Activated CD8-positive, alpha-beta memory T cell treated with anti-CD3 and anti-CD28 coated beads, Interleukin-2, amount 50 U/mL, for 1 hour (primary cell): ENCODE results near the gene RXRA.
A peak's percentile ranks its signal among the peaks of the same experiment; 100 is the strongest.

Source experiments
- DNase-seq: peaks from one replicate; pipeline ENCODE4 v3.0.0-alpha.2; 2020; ENCODE audit errors: extremely low read depth

RXRA gene

DNA sequence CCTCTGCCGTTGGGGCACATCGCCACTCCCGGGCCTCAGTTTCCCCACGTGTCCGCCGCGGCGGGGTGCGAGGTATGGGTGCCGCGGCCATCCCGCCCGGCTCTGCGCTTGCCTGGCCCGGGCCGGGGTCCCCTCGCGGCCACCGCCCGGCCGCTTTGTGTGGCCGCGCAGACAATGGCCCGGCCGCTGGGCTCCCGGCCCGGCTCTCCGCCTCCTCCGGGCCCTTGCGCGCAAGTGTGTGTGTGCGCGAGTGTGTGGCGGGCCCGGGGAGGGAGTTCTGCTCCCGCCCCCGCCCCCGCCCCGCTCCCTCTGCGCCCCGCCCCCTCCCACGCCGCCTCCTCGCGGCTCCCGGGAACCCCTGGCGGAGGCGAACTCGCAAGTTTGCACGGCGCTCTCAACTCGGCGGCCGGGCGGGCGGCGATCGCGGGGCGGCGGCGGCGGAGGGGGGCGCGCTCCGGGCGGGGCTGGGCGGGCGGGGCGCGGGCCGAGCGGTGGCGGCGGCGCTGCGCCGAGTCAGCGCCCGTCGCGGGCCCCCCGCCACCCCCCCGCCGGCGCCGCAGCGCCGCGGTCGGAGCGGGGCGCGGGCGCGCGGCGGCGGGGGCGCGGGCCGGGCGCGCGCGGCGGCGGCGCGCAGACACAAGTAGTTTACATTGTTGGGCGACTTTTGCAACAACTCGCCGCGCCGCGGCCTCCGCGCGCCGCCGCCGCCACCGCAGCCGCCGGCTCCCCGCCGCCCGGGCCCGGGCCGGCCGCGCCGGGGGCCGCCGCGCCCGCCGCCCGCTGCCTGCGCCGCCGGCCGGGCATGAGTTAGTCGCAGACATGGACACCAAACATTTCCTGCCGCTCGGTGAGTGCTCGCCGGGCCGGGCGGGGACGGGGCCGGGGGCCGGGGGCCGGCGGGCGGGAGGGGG is at the start of gene RXRA:
TSS of gene RXRA (plus strand) at position 643 of the 911 bp plus-strand sequence. CDS start at position 820, 177 bp downstream.
- DNase-seq, result peak; percentile 41

DNA sequence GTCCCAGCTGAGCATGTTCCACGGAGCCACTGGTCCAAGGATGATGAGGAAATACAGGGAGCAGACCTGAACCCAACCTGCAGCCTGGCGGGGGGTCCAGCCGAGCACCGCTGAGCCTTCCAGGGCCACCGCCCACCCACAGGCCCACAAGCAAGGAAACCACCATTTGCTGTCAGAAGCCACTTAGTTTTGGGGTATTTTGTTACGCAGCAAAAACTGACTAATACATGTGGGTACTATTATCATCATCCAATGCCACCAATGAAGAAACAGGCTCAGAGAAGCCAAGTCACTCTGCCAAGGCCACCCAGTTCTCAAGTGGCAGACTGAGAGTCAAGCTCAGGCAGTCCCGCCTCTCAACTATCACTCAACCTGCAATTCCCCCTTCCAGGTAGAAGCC is 48.0 kb upstream of the RXRA start:
- no peak for DNase-seq

DNA sequence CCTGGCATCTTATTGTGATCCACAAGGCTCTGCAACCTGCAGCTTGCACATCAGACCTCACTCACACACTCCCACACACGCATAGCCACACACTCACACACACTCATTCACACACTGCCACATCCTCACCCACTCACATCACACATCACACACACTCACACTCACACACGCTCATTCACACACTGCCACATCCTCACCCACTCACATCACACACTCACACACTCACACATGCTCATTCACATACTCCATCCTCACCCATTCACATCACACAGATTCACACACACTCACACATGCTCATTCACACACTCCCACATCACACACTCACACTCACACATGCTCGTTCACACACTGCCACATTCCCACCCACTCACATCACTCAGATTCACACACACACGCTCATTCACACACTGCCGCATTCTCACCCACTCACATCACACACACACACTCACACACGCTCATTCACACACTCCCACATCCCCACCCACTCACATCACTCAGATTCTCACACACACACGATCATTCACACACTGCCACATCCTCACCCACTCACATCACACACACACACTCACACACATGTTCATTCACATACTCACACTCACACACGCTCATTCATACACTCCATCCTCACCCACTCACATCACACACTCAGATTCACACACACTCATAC is 47.1 kb upstream of the RXRA start:
- DNase-seq, result no peak

DNA sequence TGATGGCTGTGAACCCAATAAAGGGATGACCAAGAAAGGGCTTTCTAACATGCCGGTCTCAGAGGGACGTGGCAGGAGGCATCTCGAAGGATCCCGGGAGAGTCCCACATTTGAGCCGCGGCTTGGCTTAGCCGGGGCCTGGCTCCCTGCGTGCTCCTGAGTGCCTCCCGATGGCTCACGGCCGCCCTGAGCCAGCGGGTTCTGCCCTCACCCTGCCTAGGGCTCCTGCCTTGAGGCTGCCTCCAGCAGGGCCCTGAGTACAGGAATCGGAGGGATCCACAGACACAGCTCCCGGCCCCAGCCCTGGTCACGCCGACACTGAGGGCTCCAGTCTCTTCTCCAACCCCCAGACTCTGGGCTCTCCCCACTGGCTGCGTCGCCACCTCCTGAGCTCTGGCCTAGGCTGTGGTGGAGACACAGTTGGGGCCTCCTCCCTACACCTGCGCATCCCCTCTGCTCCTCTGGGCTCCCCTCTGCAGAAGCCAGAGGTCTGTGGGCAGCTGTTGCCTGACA is 44.1 kb upstream of the RXRA start:
- DNase-seq, result no peak

DNA sequence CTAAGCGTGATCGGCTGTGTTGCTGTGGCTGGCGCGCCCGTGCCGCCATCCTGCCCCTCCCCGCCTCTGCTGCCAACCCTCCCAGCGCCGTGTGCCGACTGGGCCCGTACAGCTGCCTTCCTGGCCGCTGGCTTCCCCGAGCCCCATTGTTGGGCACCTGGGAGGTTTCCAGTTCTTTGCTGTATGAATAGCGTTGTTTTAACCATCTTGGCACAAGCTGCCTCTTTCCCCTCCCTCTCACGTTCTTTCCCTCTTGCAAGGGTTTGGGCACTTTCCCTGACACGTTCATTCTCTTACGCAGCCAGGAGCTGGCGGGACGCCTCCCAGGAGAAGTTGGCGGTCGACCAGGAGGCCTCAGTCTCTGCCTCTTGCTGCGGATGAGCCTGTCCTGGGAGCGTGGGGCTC is 43.1 kb upstream of the RXRA start:
- no peak for DNase-seq

DNA sequence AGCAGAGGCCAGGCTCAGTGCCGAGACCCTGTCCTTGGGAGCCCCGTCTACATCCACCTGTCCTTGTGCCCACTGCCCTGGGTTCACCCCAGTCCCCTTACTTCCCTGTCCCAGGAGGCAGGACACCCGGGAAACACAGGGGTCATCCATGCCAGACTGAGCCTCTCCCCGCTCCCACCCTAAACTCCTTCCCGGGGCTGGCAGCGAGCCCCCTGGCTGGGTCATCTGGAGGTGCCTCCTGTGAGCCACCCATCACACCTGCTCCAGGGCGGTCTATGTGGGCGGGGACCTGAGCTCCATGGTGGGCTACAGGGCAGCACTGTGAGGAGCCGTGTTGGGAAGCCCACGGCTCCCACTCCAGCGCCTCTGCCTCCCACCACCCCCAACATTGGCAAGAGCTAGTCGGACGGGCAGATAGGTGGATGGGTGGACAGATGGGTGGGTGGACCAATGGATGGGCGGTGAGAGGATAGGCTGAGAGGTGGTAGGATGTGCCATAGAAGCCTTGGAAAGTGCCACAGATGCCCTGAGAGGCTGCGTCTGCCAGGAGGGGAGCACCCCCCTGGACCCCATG is 42.5 kb upstream of the RXRA start:
- no peak for DNase-seq

DNA sequence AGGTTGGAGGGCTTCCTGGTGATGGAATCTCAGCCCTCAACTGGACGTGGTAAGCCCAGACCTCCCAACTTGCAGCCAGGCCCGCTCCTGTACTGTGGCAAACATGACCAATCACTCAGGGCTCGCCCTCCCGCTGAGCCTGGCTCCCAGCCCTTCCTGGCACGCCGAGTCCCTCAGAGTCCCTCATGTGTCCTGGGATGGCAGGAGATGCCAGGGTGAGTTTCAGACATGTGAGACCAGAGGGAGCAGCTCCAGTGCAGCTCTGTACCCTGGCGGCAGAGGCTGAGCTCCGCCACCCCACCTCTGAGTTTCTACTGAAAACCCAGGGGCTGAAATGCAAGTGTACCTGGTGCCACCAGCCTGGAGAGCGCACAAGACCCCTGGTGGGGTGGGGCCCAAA is 42.0 kb upstream of the RXRA start:
- no peak for DNase-seq

DNA sequence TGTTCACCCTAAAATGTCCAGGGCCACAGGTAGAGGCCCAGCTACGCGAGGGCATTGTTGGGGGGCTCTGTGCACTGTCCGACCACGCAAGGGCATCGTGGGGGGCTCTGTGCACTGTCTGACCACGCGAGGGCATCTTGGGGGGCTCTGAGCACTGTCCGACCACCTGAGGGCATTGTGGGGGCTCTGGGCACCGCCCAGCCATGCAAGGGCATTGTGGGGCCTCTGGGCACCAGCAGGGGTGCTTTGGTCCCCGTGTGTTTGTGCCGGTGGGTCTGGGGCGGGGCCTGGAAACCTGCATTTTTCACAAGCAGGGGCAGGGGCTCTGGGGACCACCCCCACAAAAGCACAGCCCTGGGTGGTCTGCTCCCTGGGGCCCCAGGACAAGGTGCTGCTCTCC is 41.5 kb upstream of the RXRA start:
- no peak for DNase-seq

DNA sequence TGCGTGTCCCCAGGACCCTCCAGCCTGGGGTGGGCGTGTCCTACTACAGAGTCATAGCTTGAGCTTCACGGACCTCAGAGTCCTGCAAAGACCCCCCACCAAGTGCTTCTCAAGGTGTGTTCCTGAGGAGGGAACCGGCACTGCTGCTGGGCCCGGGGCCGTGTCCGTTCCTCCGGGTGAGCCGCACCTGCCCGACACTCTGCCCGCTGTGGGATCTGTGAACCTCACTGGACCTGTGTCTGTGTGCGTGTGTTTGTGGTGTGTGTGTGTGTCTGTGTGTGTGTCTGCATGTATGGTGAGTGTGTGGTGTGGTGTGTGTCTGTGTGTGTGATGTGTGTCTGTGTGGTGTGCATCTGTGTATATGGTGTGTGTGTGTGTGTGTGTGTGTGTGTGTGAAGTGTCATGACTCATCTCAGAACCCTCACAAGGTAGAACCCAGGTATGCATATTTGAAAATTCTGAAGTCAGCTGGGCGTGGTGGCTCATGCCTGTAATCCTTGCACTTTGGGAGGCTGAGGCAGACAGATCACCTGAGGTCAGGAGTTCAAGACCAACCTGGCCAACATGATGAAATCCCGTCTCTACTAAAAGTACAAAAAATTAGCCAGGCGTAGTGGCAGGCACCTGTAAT is 40.9 kb upstream of the RXRA start:
- DNase-seq, result no peak

DNA sequence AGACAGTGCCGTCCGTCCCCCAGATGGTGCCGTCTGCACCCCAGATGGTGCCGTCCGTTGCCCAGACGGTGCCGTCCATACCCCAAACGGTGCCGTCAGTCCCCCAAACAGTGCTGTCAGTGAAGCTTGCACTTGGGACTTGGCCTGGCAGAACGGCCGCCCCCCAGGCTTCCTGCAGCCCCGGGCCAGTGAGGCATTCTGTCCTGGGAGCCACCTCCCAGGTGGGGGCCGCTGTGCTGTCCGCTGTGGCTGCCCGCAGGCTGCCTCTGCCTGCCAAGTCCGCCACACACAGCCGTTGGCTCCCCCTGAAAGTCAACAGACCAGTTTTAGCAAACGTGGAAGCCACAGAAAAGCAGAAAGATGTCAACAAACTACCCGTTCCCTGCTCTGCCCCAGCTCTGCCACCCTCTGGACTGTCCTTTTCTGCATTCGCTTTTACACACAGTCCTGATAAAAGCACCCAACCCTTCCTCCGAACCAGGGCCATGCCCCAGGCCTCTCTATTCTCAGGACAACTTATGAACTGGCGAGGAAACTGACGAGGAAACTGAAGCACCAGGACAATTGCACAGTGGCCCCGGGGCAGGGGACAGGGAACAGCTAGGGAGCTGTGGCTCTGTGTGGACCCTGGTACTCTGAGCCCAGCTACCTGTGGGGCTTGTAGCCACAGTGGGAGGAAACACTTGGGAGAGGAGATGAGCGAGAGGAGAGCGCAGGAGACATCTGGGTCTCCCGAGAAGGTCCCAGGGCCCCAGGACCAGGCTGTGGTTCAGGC is 39.6 kb upstream of the RXRA start:
- no peak for DNase-seq

DNA sequence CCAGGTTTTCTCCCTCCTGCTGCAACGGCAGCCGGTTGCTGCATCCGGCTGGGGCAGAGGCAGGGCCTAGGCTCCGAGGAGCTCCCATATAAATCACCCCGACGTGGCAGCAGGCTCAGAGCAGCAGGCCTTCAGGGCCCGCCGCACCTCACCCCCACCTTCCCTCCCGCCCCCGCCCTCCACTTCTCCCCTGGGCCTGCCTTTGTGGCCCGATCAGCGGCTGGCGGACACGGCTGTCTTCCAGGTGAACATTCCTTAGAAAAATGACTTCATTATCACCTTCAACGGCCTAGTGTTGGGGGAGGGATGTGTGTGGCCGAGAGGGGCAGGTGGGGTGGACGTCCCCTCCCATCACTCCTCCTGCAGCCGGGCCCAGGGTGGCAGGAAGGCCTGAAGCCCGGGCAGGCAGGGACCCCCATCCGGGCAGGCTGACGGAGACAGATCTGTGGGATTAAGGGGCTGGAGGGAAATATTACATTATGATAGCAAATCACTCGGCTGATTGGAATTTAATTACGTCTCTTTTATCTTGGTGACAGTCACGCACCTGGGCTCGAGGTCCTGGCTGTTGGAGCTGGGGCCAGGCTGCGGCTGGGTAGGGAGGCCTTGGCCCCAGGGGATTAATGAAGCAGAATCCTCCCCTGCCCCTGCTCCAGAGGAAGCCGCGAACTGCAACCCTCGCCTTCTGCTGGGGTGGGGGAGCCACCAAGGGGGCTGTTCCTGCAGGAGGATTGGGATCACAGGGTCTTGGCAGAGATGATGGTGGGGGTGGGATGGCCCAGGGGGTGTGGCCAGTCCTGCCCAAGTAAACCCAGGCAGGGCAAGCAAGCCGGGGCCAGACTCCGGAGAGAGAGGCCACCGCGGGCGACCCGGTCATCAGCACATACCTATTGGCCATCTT is 38.4 kb upstream of the RXRA start:
- no peak for DNase-seq

DNA sequence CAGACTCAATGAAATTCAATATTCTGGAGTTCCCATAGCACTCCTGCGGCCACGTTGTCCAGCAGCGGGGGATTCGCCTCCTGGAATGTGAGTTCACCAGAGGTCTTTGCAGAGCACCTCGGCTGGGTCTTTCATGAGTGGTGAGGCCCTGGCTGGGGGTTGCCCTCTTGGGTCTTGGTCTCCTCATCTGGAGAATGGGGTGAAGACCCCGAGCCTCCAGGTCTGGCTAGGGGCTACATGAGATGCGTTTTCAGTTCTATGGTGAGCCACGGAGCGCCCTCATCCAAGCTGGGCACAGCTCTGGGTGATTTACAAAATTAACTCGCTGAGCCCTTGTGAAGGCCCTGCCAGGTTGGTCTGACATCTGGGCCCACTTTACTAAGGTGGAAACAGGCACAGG is 37.5 kb upstream of the RXRA start:
- no peak for DNase-seq

DNA sequence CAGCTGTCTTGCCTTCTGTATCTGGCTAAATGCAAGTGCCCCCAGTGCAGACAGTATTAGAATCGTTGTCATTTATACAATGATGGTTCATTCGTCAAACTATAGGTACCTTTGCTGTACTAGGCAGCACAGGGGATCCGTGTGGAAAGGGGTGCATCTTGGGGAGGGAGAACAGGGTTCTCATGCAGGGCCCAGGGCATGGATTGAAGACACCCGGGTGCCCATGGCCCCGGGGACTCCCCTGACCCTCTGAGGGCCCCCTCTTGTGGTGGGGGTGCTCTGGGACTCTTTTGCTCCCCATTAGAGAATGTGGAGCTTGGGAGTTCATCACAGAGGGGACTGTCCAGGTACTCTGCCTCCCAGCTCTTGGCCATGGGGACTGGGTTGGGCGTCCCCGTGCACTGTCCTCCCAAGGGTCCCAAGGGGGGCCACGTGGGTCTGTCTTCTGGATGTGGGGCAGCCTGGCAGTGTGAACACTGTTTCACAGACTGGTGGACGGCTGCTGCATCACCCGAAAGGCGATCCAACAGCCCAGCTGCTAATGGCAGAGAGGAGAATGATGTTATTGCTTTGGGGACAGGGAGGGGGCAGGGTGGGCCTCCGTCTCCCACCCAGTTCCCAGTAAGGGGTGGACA is 36.9 kb upstream of the RXRA start:
- DNase-seq, result no peak

DNA sequence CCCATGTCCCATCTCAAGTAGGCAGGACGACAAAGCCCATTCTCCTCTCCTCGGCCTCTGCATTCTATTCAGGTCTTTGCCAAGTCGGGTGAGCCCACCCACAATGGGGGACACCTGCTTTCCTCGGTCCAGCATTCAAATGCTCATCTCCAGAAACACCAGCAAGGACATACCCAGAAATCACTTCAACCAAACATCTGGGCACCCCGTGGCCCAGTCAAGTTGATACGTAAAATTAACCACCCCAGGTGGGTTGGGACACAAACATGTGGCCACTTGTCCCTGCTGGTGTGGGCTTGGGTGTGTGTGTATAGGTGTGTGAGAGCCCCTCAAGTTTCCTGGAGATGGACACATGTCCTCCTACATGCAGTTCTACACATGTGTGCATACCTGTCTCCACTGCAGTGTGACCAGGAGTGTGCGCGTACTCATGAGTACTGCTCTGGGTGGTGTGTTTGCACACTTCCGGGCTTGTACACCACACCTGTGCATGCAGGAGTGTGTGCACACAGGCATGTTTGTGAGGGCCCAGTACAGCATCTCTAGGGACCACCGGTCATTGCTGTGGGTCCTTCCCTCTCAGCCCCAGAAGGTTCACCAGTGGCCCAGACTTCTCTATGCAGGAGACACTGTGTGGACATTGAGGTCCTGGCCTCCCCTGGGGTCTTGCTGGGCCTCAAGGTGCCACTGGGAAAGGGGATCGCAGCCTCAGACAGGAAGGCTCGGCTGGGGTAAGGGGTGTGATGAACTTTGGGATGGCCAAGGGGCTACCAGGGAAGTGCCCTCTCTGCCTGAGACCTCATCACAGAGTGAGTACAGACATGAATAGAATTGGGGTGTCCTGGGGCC is 35.4 kb upstream of the RXRA start:
- DNase-seq, result no peak

DNA sequence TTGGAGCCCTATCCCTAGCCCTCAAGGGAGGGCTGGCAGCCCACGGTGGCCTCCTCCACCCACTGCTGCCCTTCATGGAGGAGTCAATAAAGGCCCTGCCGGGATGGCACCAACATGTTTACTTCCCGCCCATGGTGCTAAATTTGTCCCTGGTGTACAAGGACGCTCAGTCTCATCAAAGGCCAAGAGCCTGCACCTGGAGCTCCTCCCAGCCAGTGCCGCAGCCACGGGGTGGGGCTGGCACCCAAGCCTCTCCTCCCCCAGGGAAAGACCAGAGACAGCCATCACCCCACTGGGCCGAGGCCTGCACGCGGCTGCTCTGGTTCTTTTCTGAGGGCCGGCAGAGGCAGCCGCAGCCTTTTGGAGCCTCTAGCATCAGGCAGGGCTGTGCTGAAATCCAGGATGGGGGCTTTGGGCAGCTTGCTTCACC is 34.8 kb upstream of the RXRA start:
- DNase-seq, result no peak

DNA sequence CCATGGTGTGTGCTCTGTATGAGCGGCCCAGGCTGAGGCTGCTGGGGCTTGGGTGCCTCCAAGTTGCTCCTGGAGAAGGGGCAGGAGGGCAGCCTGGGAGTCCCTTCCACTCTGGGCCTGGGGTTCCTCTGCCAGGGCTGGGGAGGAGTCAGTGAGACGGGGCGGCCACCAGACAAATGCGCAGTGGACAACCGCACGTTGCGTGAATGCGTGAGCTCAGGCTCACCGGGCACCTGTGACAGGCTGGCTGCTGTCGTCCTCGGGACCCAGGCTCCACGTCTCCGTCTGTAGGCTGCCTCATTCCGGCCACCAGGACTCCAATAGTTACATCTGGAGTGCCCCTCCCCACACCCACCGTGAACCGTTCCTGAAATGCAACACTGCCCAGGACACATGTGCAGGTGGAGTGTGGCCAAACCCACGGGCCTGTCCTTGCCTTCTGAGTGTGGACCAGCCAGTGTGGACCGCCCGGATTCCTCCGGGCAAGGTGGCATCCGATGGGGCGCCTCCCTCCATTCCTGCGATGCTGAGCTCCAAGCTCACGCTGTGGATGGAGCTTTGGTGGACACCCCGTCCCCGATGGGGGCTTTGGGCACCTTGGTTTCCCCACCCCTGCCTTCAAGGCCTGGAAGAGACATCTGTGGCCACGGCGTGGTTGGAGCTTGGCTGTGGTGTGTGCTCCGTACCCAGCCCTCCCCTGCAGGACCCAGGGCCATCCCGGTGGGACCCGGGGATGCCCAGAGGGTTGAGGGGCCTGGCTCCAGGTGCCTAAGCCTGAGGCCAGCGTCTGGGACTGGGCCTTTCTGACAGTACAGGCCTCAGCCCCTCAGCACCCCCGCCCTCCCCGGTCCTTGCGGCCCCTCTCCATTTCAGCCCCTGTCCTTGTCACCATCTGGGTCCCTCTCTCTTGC is 34.0 kb upstream of the RXRA start:
- DNase-seq, result no peak

DNA sequence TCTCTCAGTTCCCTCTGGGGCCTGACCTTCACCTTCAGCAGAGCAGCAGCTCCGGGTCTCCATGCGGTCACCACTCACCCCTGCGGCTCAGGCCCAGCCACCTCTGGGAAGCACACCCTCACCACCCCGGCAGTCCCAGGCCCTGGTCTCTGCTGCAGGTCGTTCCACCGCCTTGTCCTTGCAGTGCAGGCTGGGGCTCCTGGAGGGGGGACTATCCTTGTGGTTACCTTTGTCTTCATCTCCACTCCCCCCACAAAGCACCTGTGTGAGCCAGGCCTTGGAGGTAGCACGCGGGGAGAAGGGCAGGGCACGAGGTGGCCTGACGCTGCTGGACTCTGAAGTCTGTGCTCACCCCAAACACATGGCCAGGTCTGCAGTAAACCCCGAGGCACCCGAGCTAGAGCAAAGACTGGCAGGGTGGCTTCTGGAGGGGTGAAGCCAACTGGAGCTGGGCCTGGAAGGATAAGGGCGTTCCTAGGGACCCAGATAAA is 33.2 kb upstream of the RXRA start:
- DNase-seq, result no peak
